ENCODE data around the gene HIVEP1. TPM values are rescaled to one million over a fixed set of nuclear protein-coding genes. Genes with fewer than 3 reads are reported as not detected.

HIVEP1 gene
- total and polyA plus RNA-seq, 2 of the 8 experiments (the other 6 are each of a cell fraction or from before 2014, with no cell fraction given) = 22.6 to 23.1 TPM

- H2BK12ac ChIP-seq (ENCODE audit: low read depth, low read length) = no peak overlapping the region
- ChIA-PET POLR2A (ENCODE audit: partially characterized antibody) (no interaction called here), CTCF (ENCODE audit: partially characterized antibody) (no interaction called here)
- WGBS, 2 experiments (ENCODE audit: extremely low coverage in 1 of 2, insufficient coverage in 1 of 2, insufficient read length in 1 of 2, insufficient replicate concordance in 2 of 2, low coverage in 1 of 2, low lambda C conversion rate in 2 of 2, missing lambda C conversion rate in 1 of 2) = 86% methylated on average over 2 of the region's 2 CpGs; no CpG with 5 or more reads in 1 of the 2 experiments
- H3K9me3 ChIP-seq (ENCODE audit: insufficient read depth in 2 of 2, low read depth in 1 of 2, low read length in 1 of 2) = no peaks in the 10 kb centered on the region
- H2BK20ac ChIP-seq (ENCODE audit: low read length) = no peak overlapping the region
- TF ChIP-seq HDAC6 (IDR thresholded peaks at IDR 0.05; ENCODE audit: low read depth, low read length) (no peak), TCF12 (IDR thresholded peaks at IDR 0.05; ENCODE audit: low read depth, low read length) (no peak), SUZ12 (IDR thresholded peaks at IDR 0.05; ENCODE audit: low read length) (no peak), POLR2A (IDR thresholded peaks at IDR 0.05; ENCODE audit: control extremely low read depth in 1 of 2, low read depth in 2 of 2, low read length in 2 of 2) (no peak), TAF1 (IDR thresholded peaks at IDR 0.05; ENCODE audit: low read depth, low read length) (no peak)
- H2BK15ac ChIP-seq (ENCODE audit: low read length) = no peak overlapping the region
- no peak overlapping the region for H3K56ac ChIP-seq (replicated peaks; ENCODE audit: insufficient read length, low read depth, low read length)
- no peaks in the 10 kb centered on the region for H3K23me2 ChIP-seq (ENCODE audit: low read depth, low read length)
- H3K4ac ChIP-seq (replicated peaks; ENCODE audit: insufficient read length, low read depth, low read length) = no peak overlapping the region
- H2AK5ac ChIP-seq (ENCODE audit: low read depth, low read length) = no peak overlapping the region
- H3K27ac ChIP-seq (ENCODE audit: low read depth, low read length) = no peak overlapping the region
- H4K91ac ChIP-seq (replicated peaks; ENCODE audit: insufficient read length, low read length) = no peak overlapping the region
- H3K4me2 ChIP-seq (ENCODE audit: insufficient read depth in 1 of 2, low read depth in 2 of 2, low read length in 2 of 2) = no peak overlapping the region
- H3K79me1 ChIP-seq (ENCODE audit: low read depth, low read length) = peaks cover 9% of the 10 kb centered on the region; the same call in 1 of the 2 replicates
- peaks cover 0 to 2% (median 0%) of the 10 kb centered on the region in 4 experiments; a peak in 2 of 7 replicates for H3K4me1 ChIP-seq (replicated peaks in 1 of 4; ENCODE audit: control insufficient read depth in 3 of 4, insufficient read depth in 4 of 4, low read length in 3 of 4)
- no peak overlapping the region for H4K8ac ChIP-seq (ENCODE audit: extremely low read depth, insufficient read depth, low read length)
- H2BK120ac ChIP-seq (replicated peaks; ENCODE audit: low read depth, low read length) = no peak overlapping the region
- no peak for FAIRE-seq
- no peak overlapping the region for H3K14ac ChIP-seq (ENCODE audit: insufficient read length)
- H3K27me3 ChIP-seq (replicated peaks in 1 of 4; ENCODE audit: control insufficient read depth in 3 of 4, extremely low read depth in 1 of 4, insufficient read depth in 3 of 4, low read length in 3 of 4) = no peaks in the 10 kb centered on the region
- DNase-seq (ENCODE audit: low read depth in 1 of 2, low spot score in 2 of 2) = no peak
- H2BK5ac ChIP-seq (ENCODE audit: low read depth, low read length) = no peak overlapping the region
- no peak overlapping the region for H4K5ac ChIP-seq (ENCODE audit: insufficient read length, low read depth, low read length)
- H2AFZ ChIP-seq (ENCODE audit: low read length) = no peak overlapping the region
- peaks cover 3 to 91% of the 10 kb centered on the region in 2 experiments; a peak in 3 of 4 replicates for H3K79me2 ChIP-seq (ENCODE audit: control insufficient read depth in 1 of 2, insufficient read depth in 2 of 2, low read length in 2 of 2)
- H3K36me3 ChIP-seq (ENCODE audit: control insufficient read depth in 2 of 4, insufficient read depth in 4 of 4, low read length in 3 of 4) = no peaks in the 10 kb centered on the region
- no peak overlapping the region; a peak in 1 of 7 replicates for H3K9ac ChIP-seq (replicated peaks in 1 of 4; ENCODE audit: extremely low read depth in 1 of 4, low read depth in 3 of 4, low read length in 3 of 4)
- H4K20me1 ChIP-seq (replicated peaks in 1 of 2; ENCODE audit: control insufficient read depth in 1 of 2, insufficient read depth in 2 of 2, low read length in 2 of 2) = peaks cover 1 to 2% of the 10 kb centered on the region in 2 experiments
- H3K18ac ChIP-seq (ENCODE audit: extremely low read depth, low read length) = no peak overlapping the region
- no peak overlapping the region for H3K23ac ChIP-seq (ENCODE audit: insufficient read length)
- H3K4me3 ChIP-seq (ENCODE audit: extremely low read depth in 1 of 4, insufficient read depth in 2 of 4, low read depth in 3 of 4, low read length in 4 of 4) = no peak overlapping the region
These were observed 59.0 kb downstream of the HIVEP1 start for GRCh38 chr6:12071064-12071615.
